ENCODE data around the gene ARSG.

- TF ChIP-seq POLR2A (IDR thresholded peaks at IDR 0.05) = no peak
- no peak for TF ChIP-seq CTCF (IDR thresholded peaks at IDR 0.05)
Observed at GRCh38 chr17:68461589-68461988, 170.3 kb downstream of the ARSG start.
